Lung microvascular endothelial cell (primary cell): ENCODE results near the gene CDC42BPB. TPM values are rescaled to one million over a fixed set of nuclear protein-coding genes. Genes with fewer than 3 reads are reported as not detected.
"Not testable (repeated sequence)": the region's sequence is repeated elsewhere in the genome, so short reads cannot be mapped to it uniquely, and the experiment has no call there.

Source experiments
- DNase-seq, 2 donors: peaks; one replicate each; pipeline versions ENCODE4 v3.0.0 to v3.0.0-alpha.2; 2010; ENCODE audit warnings: low read depth in 2 of 2
- total RNA-seq: library from RNA; depleted of rRNA; stranded (reverse); fragments of >200 nt; gene quantifications from 2 replicates; pipeline ENCODE4 v1.2.1, GENCODE V29; 2014

The CDC42BPB gene
- total RNA-seq, 1 donor from 2014 or later, result 104 TPM

DNA sequence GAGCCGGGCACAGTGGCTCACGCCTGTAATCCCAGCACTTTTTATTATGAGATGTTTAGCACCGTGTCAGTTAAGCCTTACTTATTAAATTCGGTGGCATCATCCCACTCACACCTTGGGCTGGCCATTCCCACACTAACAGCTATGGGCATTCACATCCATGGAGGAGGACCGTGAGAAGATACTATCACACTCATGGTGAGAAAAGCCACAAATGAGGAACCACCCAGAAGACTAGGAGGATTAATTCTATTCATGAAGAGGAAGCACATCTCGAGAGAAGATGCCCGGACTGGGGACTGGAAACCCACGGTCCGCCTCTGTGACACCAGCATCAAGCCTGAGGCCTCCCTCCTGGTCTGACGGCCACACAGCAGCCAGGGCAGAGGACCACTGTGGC, 4.9 kb downstream of the CDC42BPB start:
- DNase-seq, result no peak

DNA sequence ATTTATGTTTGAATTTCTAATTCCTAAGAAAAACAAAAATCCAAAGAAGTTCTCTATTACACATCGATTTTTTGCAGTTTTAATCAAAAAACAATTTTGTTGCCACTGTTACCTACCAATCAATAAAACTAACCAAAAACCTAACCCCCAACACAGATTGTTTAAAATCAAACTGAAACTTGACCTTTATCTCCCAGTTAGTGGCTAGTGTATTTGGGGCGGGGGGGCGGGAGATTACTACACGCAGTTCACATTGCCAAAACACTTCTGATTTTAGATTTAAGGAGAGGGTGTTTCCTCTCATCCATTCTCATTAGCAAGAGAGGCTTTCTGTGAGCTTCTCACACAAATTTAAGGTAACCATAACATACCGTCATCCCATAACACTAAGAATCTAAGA, 6.4 kb downstream of the CDC42BPB start:
- DNase-seq, result no peak

DNA sequence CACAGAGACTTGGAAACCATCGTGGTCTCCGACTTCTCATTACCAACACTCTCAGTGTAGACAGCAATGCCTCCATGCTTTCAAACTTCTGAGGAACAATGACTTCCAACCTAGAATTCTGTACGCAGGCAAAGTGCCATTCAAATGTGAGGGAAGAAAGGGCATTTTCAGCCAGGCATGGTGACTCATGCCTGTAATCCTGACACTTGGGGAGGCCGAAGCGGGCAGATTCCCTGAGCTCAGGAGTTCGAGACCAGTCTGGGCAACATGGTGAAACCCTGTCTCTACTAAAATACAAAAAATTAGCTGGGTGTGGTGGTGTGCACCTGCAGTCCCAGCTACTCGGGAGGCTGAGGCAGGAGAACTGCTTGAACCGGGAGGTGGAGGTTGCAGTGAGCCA, 9.9 kb downstream of the CDC42BPB start:
- DNase-seq, result not testable (repeated sequence)

DNA sequence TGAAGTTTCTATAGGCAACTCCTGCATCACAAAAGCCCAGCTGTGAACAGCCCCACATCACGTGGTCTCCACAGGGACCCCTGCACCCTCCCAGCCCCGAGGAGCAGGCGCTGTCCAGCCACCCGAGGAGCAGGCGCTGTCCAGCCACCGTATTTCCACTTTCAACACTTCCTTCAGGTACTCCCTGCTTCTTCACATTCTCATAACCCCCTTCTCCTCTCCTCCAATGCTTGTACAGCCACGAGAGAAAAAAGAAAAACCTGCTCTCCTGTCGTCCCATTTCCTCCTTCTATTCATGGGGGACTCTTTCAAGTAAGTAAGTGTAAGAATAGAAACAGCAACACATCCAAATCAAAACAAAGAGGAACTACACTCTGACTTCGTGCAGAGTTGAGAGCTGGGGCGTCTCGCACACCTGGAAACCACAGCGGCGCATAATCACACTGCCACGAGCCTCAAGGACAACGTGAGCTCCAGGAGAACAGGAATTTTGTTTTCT, 11.9 kb downstream of the CDC42BPB start:
- no peak for DNase-seq

DNA sequence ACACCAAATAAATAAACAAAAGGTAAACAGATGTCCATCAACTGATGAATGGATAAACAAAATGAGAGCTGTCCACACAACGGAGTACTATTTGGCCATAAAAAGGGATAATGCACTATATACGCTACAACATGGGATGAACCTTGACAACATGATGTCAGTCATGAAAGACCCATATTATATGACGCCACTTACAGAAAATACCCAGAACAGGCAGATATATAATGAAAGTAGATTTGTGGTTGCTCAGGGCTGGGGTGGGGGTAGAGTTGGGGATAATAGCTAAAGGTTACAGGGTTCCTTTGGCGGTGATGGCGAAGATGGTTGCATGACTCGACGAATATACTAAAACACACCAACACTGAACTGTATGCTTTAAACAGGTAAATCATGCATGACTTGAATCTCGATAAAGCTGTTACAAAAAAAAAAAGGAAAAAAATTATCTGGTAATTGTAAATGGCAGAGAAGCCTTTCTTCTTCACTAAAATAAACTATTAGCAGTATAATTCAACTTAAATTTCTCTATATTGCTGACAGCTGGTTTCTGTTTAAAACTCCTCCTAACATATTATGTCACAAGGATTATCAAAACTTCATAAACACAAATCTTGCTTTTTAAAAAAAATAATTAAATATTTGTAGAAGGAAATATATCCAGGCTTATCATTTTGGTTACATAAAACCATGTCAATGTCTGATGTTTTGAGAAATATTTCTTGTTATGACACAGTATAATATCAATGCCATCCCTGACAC, 13.9 kb downstream of the CDC42BPB start:
- no peak for DNase-seq

DNA sequence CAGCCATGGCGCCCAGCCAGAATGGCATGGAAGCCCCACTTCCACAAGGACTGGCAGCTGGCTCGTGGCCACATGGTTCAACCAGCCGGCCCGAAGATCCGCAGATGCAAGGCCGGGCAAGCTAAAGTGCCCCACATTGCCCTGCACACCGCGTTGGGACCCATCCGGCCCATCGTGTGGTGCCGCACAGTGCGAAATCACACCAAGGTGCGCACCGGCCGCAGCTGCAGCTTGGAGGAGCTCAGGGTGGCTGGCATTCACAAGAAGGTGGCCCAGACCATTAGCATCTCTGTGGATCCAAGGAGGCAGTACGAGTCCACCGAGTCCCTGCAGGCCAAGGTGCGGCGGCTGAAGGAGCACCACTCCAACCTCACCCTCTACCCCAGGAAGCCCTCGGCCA, 15.9 kb downstream of the CDC42BPB start:
- DNase-seq, result no peak

DNA sequence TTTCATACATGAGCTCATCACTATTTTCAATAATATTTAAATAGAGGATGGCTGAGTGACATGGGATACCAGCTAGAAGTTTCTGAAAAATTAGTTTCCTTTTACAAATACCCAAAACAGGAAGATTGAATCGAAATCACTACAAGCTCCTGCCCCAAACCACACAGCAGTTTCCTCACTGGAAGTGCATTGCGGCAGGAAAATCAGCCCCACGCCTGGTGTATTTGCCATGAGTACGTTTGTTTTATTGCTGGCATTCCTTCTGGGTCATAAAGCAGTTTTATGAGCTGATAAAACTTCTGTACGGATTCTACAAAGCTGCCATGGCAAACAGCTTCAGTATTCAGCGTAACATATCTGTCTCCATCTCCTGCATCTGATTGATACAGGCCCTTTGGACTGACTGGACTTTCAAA, 23.7 kb downstream of the CDC42BPB start:
- DNase-seq, result peak; percentile 33 to 78

DNA sequence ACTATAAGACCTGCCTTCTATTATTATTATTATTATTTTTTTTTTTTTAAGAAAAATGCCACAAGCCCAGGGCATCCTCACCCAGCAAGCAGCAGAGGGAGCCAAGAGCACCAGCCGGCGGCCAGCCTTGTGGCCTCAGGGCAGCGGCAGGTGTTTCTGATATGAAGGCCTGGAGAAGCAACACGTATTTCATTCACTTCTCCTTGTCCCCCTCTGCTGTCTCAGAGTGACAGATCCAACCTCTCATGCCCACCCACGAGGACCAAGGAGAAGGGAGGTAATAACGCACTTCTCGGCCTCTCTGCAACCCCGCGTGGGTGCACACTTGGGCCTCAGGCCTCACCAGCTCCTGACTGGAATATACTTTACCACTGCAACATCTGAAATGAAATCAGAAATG, 25.4 kb downstream of the CDC42BPB start:
- DNase-seq, result peak in 1 of 2 donors; percentile 42

DNA sequence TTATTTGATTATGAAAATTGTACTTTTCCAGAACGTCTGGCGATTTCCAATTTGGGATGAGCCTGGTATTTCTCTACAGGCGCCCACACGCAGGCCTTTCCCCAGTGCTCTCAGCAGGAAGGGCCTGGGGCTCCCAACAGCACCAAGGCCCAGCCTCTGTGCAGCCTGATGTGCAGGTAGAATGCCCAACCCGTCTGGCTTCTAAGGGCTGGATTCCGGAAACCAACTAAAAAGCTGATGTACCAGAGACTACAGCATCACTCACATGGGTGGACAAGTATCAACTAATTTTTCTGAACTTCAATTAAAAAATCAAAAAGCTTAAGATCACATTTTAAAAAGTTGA, 25.8 kb downstream of the CDC42BPB start:
- no peak for DNase-seq

DNA sequence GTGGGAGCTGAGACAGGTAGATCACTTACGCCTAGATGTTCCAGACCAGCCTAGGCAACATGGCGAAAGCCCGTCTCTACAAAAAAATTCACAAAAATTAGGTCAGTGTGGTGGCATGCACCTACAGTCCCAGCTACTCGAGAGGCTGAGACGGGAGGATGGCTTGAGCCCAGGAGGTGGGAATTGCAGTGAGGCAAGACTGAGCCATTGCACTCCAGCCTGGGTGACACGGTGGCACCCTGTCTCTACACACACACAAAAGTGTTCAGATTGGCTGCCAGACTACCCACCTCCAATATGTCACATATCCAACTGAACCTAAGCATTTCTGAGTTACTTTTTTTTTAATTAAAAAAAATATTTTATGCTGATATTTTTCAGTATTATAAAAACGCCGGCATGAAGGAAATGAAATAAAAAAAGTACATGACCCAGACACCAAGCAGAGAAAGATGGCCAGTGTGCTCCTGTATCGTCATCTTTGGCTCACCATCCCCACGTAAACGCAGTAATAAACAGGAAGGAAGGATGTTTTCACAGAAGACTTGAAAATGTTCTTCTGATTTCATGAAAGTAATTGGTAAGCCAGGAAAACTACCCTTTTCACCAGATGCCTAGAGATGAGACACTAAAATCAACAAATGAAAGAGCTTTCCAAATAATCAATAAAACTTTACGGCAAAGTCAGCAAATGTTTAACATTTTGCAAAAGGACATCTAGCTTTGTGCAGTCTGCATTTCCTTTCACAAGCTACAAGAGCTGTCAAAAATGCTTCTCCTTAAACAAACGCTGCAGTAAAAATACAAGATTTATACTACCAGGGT, 26.4 kb downstream of the CDC42BPB start:
- DNase-seq, result no peak

DNA sequence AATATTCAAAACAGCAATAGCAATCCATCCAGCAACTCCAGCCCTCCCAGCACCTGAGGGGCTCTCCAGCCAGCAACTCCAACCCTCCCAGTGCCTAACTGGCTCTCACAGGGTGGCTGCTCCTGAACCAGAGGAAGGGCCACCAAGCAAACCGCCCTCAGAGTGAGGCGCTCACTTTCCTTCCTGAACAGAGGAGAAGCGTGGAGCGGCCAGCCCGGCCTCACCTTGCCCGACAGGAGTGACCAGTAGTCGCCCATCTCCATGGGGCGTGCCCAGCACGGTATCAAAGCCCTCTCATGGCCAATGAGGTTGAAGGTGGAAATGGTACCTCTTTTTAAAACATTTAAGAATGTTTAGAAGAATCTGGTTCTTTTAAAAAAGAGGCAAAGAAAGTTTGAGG, 27.4 kb downstream of the CDC42BPB start:
- DNase-seq, result no peak

DNA sequence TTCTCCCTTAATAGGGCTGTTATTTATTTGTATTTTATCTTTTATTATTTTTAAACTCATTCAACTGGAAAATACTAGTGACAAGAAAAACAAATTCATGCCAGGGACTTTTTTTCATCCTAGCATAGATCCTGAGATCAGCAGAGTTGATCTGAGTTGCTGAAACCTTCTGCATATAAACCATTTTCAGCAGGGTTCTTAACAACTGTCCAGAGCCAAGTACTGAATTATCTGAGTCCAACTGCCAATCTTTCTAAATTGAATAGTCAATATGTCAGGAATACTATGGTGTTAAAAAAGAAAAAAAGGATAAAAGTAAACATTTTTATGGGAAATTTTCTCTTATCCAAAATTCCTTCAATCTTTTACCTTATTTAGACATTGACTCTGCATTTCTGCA, 28.6 kb downstream of the CDC42BPB start:
- peak in 1 of 2 donors; percentile 31 for DNase-seq

DNA sequence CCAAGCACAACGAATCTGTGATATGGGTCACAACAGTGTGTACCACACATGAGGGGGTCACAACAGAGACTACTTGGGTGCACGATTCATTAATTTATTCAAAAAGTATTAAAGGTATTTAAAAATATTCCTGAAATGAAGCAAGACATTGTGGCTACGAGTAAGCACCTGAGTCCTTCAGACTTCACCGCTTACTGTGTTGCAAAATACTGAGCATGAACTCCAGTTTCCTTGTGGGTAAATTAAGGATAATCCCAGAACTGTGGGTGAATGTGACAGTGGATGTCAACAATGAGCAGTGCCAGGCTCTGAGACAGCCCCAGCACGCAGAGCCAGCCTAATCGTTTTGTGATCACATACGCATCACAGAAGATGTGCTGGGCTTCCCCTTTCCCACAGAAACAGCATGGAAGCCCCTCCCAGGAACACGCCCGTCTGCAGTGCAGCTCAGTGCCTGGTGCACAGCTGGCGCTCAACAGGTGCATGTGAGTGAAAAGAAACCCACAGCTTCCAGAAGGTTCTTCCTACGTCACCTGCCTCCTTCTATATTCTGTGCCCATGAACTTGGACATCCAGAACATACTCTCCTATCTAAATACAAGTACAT, 29.1 kb downstream of the CDC42BPB start:
- peak in 1 of 2 donors; percentile 46 for DNase-seq

DNA sequence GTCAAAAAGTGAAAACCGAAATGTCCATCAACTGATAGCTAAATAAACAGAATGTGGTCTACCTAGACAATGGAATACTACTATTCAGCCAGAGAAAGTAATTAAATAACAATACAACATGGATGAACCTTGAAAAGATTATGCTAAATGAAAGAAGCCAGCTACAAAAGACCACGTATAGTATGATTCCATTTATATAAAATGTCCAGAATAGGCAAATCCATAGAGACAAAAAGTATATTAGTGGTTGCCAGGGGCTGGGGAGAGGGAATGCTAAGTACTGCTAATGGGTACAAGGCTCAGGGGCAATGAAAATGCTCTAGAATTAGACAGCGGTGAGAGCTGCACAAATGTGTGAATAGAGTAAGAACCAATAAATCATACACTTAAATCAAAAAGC, 29.9 kb downstream of the CDC42BPB start:
- DNase-seq, result no peak

DNA sequence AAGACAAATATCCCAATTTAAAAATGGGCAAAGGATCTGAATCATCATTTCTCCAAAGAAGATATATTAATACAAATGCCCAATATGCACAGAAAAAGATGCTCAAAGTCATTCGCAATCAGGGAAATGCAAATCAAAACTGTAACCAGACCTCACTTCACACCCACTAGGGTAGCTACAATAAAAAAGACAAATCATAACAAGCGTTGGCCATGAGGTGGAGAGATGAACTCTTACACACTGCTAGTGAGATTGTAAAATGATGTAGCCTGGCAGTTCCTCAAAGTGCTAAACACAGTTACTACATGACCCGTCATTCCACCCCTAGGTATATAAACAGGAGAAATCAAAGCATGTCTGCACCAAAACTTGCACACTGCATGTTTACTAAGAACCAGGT, 30.4 kb downstream of the CDC42BPB start:
- no peak for DNase-seq

DNA sequence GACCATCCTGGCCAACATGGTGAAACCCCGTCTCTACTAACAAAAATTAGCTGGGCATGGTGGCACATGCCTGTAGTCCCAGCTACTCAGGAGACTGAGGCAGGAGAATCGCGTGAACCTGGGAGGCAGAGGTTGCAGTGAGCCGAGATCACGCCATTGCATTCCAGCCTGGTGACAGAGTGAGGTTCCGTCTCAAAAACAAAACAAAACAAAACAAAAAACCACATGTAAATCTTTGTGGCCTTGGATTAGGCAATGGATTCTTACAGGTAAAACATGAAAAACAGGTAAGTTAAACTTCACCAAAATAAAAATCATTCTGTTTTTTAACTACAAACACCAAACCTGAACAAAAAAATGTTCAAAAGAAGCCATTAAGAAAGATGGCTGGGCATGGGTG, 31.2 kb downstream of the CDC42BPB start:
- not testable (repeated sequence) for DNase-seq

DNA sequence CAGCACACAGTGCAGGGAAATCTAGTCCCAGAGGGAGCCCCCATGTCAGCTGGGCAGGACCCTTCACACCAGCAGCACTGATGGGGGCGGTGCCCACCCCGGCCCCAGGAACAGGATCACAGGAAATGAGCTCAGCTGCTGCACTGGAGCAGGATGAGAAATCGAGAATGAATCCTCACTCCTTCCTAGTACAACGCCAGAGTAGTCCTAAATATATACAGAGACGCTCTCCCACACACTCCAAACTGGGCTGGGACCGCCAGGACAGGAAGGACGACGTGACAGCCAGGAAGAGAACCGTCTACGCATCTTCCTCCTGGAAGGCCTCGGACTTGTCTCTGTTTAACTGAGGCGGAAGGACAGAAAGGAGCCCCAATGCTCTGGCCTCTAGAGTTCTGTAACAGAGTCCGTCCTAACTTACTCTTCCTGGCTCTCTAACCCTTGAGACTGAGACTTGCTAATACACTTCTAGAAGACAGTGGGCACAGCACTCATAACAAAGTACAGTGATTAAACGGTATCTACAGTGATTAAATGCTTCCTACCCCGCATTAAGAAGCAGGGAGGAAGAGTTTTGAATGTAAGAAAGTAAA, 33.4 kb downstream of the CDC42BPB start:
- DNase-seq, result peak; percentile 71 to 90

DNA sequence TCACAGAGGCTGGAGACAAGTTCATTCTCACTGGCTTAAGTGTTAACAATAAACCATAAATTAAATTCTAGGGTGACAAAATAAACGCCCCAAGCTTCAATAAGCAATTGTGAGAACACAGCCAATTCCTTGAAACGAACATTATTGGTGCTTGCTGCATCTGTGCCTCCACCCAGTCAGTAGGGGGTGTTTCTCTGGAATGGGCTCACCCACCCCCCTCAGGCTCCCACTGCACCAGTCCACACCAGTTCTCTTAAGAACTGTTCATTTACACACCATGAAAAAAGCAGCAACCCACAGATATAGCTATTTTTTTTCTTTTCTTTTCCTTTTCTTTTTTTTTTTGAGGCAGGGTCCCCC, 34.7 kb downstream of the CDC42BPB start:
- DNase-seq, result no peak

DNA sequence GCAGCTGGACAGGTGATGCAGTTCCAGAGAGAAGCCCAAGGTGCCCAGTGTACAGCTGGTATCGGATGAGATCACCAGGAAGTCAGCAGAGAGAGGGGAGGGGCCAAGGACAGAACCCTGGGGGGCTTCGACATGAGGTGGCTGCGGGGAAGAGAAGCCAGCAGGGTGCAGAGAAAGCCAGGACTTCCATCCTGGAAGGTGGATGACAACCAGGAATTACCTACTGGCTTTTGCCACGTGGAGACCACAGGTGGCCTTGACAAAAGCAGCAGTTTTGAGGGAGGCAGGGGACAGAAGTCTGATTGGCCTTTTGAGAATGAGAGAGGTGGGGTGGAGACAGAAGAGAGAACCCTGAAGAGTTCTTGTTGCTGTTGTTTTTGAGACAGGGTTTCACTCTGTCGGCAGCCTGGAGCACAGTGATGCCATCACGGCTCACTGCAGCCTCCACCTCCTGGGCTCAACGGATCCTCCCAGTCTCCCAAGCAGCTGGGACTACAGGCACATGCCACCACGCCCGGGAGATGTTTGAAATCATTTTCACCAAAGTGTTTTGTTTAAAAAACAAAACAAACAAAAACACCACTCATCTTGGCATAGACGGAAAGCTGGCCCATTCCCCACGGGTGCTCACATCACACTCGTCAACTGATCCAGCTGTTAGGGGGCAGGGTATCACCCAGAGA, 35.2 kb downstream of the CDC42BPB start:
- DNase-seq, result peak in 1 of 2 donors; percentile 43

DNA sequence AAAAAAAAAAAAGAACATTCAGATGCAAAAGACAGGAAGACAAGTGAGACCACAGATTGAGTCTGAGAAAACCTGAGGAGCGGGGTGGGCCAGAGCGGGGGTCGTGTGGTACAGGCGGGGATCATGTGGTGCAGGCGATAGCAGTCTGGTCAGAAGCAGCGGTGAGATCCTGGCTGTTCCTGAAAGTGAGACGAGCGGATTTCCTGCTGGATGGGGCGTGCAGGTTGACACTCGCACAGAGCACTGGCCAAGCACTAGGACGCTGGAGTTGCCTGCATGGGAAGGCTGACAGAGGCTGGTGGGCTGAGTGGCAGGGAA, 35.7 kb downstream of the CDC42BPB start:
- peak in 1 of 2 donors; percentile 69 for DNase-seq
